Central memory CD8-positive, alpha-beta T cell (primary cell): ENCODE data around the gene HSPA1L.
"Not testable (repeated sequence)": the region's sequence is repeated elsewhere in the genome, so short reads cannot be mapped to it uniquely, and the experiment has no call there.

Experiments used
- ATAC-seq: fragments of 150-1000 bp; cut with Tn5 transposase; replicated peaks from 2 replicates; pipeline ENCODE4 v1.10.0; 2022; ENCODE audit warnings: mild to moderate bottlenecking, moderate FRiP score, moderate number of reproducible peaks; ENCODE audit not compliant: poor library complexity, severe bottlenecking; ENCODE audit errors: extremely low read depth
- DNase-seq, 2 donors: peaks; one replicate each; pipeline ENCODE4 v3.0.0; 2021; ENCODE audit warnings: low spot score in 2 of 2
- H3K27ac Mint-ChIP-seq: one replicate; pipeline ENCODE4 v1.8.0; 2022; ENCODE audit warnings: low read depth, mild to moderate bottlenecking, moderate library complexity, mixed read lengths
- H3K27me3 Mint-ChIP-seq: one replicate; pipeline ENCODE4 v1.8.0; 2022; ENCODE audit warnings: mixed read lengths
- H3K36me3 Mint-ChIP-seq: one replicate; pipeline ENCODE4 v1.8.0; 2022; ENCODE audit warnings: mild to moderate bottlenecking, moderate library complexity, mixed read lengths; ENCODE audit not compliant: insufficient read depth
- H3K4me1 Mint-ChIP-seq: one replicate; pipeline ENCODE4 v1.8.0; 2022; ENCODE audit warnings: mixed read lengths
- H3K4me3 Mint-ChIP-seq: one replicate; pipeline ENCODE4 v1.8.0; 2022; ENCODE audit warnings: mild to moderate bottlenecking, moderate library complexity, mixed read lengths
- H3K9me3 Mint-ChIP-seq: one replicate; pipeline ENCODE4 v1.8.0; 2022; ENCODE audit warnings: mixed read lengths

Gene HSPA1L

GRCh38 chr6:31795616-31796298 is 19.3 kb downstream of the HSPA1L start, which contains the start of gene VARS1:
TSS of gene VARS1 (minus strand) at chr6:31795752. CDS start at chr6:31795217, 535 bp downstream.
- H3K27ac Mint-ChIP-seq: peak within 1 kb of the TSS; percentile 98
- H3K9me3 Mint-ChIP-seq: no peaks in the 10 kb centered on the region
- H3K4me3 Mint-ChIP-seq: peak within 1 kb of the TSS; percentile 98
- H3K36me3 Mint-ChIP-seq: peaks cover 9% of the 10 kb centered on the region
- peaks cover 38% of the 10 kb centered on the region for H3K4me1 Mint-ChIP-seq
- DNase-seq (peak; percentile 76 to 82), ATAC-seq (peak; percentile 80)
- no peaks in the 10 kb centered on the region for H3K27me3 Mint-ChIP-seq

DNA sequence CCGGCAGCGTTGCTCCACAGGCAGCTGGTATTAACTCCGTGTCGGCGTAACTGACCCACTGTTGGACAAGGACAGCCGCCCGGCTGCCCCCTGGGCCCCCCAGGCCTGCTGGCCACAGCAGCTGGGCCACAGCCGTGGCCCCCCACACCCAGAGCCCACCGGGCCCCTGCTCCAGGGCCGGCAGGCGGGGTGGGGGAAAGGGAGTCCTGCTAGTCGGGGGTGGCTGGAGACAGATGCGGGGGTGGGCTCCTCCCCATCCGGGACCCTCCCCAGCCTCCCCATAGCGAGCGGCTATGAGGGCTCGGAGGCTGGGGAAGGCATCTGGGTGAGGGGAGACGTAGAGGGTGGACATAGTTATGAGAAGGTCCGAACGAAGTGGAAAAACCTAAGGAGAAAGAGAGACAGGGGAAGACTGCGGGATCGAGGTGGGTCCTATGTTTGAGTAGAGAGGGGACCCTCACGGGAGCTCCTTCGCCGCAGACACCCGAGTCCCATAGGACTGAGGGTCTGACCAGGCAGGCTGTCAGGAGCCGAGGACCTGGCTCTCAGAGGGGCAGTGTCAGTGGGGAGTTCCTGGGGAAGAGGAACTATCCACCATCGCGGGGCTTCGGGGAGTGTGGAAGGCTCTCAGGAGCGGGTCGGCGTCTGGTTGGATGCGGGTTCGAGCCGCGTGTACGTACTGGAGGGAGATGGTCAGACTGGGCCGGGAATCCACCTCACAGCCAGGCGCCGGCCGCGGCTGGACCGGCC is 20.0 kb downstream of the HSPA1L start:
- Mint-ChIP-seq H3K4me1 (peaks cover 42% of the 10 kb centered on the region), H3K27ac (peak overlapping the region; percentile 98), H3K27me3 (no peaks in the 10 kb centered on the region), H3K4me3 (peak overlapping the region; percentile 98), H3K36me3 (peaks cover 12% of the 10 kb centered on the region), H3K9me3 (no peaks in the 10 kb centered on the region)
- DNase-seq (no peak), ATAC-seq (peak; percentile 8)

GRCh38 chr6:31794294-31794865 is 20.7 kb downstream of the HSPA1L start:
- peaks cover 16% of the 10 kb centered on the region for H3K36me3 Mint-ChIP-seq
- ATAC-seq (no peak), DNase-seq (no peak)
- H3K9me3 Mint-ChIP-seq: no peaks in the 10 kb centered on the region
- no peaks in the 10 kb centered on the region for H3K27me3 Mint-ChIP-seq
- peak overlapping the region; percentile 98 for H3K4me3 Mint-ChIP-seq
- peak overlapping the region; percentile 98 for H3K27ac Mint-ChIP-seq
- H3K4me1 Mint-ChIP-seq: peaks cover 42% of the 10 kb centered on the region

- H3K4me3 Mint-ChIP-seq: peak overlapping the region; percentile 98
- H3K36me3 Mint-ChIP-seq: peaks cover 16% of the 10 kb centered on the region
- not testable (repeated sequence) for DNase-seq, H3K27me3 Mint-ChIP-seq, ATAC-seq, H3K9me3 Mint-ChIP-seq
- peaks cover 42% of the 10 kb centered on the region for H3K4me1 Mint-ChIP-seq
- peak overlapping the region; percentile 98 for H3K27ac Mint-ChIP-seq
These were observed 21.2 kb downstream of the HSPA1L start for GRCh38 chr6:31793927-31794245.

- no peaks in the 10 kb centered on the region for H3K27me3 Mint-ChIP-seq
- H3K4me3 Mint-ChIP-seq: no peak overlapping the region
- DNase-seq (no peak), ATAC-seq (no peak)
- H3K27ac Mint-ChIP-seq: peak overlapping the region; percentile 98
- H3K36me3 Mint-ChIP-seq: peaks cover 13% of the 10 kb centered on the region
- no peaks in the 10 kb centered on the region for H3K9me3 Mint-ChIP-seq
- H3K4me1 Mint-ChIP-seq: peaks cover 35% of the 10 kb centered on the region
These were observed 22.3 kb downstream of the HSPA1L start for GRCh38 chr6:31792761-31793171.

DNA sequence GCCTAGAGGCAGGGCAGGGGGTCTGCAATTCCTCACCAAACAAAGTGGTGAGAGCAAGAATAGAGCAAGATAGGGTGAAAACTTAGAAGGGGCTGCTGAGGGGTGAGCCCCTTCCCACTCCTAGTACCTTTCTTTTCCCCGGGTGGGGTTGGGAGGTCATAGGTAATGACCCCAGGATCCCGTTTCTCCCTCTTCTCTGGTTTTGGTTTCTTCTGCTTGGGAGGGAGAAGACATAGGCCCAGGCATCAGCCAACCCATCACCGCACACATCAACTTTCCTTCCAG is 23.1 kb downstream of the HSPA1L start:
- peak overlapping the region; percentile 13 for H3K27ac Mint-ChIP-seq
- no peaks in the 10 kb centered on the region for H3K9me3 Mint-ChIP-seq
- peaks cover 13% of the 10 kb centered on the region for H3K36me3 Mint-ChIP-seq
- no peaks in the 10 kb centered on the region for H3K27me3 Mint-ChIP-seq
- DNase-seq: no peak
- H3K4me1 Mint-ChIP-seq: peaks cover 28% of the 10 kb centered on the region
- ATAC-seq: no peak
- H3K4me3 Mint-ChIP-seq: no peak overlapping the region

DNA sequence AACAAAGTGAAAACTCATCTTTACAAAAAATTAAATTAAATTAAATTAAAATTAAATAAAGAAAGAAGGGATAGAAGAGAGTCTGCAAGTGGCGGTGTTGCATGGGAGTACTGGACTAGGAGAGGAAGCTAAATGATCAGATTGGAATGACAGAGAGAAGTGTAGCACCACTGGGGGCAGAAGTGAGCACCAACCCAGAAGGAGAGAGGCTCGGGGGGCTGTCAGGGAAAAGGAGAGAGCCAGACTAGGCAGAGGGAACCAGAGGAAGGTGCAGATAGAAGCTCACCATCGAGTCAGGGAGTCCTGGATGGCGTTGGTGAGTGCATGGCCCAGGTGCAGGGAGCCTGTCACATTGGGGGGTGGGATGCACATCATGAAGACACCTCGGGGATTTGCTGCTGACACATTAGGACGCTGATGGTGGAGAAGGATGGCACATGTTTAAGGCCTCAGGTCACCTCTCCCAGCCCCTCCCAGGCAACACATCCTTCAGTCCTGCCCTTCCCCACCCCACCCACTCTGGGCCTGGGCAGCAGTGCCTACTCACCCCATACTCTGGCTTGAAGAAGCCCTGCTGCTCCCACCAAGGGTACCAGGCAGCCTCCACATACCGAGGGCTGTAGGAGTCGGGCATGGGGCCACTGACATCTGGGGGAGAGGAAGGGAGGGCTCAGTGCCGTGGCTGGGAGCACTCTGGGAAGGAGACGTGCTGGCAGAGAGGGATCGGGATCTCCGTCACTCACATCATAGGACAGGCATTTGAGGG is 23.6 kb downstream of the HSPA1L start:
- no peak for ATAC-seq
- Mint-ChIP-seq H3K27ac (peak overlapping the region; percentile 13), H3K36me3 (peaks cover 13% of the 10 kb centered on the region), H3K9me3 (no peaks in the 10 kb centered on the region), H3K4me3 (no peak overlapping the region), H3K27me3 (no peaks in the 10 kb centered on the region), H3K4me1 (peaks cover 24% of the 10 kb centered on the region)
- DNase-seq: no peak

DNA sequence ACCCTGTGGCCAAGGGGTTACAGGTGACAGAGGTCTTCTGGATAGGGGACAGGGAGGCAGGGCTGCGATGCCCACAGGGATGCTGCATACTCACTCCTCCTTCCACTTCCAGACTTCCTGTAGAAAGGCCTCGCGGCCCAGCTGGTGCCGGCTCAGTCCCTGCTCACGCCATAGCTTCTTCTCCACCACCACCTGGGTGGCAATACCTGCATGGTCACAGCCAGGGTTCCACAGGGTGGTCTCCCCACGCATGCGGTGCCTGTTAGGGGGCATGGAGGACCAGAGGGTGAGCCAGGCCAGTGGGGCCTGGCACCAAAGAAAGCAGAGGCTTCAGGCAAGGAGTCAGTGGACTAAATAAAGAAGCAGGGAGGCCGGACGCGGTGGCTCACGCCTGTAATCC is 29.6 kb downstream of the HSPA1L start:
- Mint-ChIP-seq H3K36me3 (peaks cover 17% of the 10 kb centered on the region), H3K27me3 (no peaks in the 10 kb centered on the region), H3K9me3 (no peaks in the 10 kb centered on the region), H3K4me1 (peaks cover 1% of the 10 kb centered on the region), H3K27ac (no peak overlapping the region), H3K4me3 (no peak overlapping the region)
- DNase-seq (no peak), ATAC-seq (no peak)

- H3K36me3 Mint-ChIP-seq: peaks cover 15% of the 10 kb centered on the region
- H3K4me1 Mint-ChIP-seq: no peaks in the 10 kb centered on the region
- no peaks in the 10 kb centered on the region for H3K9me3 Mint-ChIP-seq
- no peak overlapping the region for H3K27ac Mint-ChIP-seq
- ATAC-seq (no peak), DNase-seq (no peak)
- no peaks in the 10 kb centered on the region for H3K27me3 Mint-ChIP-seq
- H3K4me3 Mint-ChIP-seq: no peak overlapping the region
These were observed 30.8 kb downstream of the HSPA1L start for GRCh38 chr6:31784098-31784925.

- Mint-ChIP-seq H3K27ac (no peak overlapping the region), H3K4me3 (no peak overlapping the region), H3K9me3 (no peaks in the 10 kb centered on the region), H3K36me3 (peaks cover 19% of the 10 kb centered on the region), H3K4me1 (peaks cover 6% of the 10 kb centered on the region), H3K27me3 (no peaks in the 10 kb centered on the region)
- DNase-seq: no peak
- ATAC-seq: no peak
These were observed 32.8 kb downstream of the HSPA1L start for GRCh38 chr6:31782126-31782855.

- peak overlapping the region; percentile 60 for H3K27ac Mint-ChIP-seq
- H3K27me3 Mint-ChIP-seq: no peaks in the 10 kb centered on the region
- H3K4me1 Mint-ChIP-seq: peaks cover 14% of the 10 kb centered on the region
- ATAC-seq: no peak
- no peak overlapping the region for H3K4me3 Mint-ChIP-seq
- DNase-seq: no peak
- peaks cover 19% of the 10 kb centered on the region for H3K36me3 Mint-ChIP-seq
- H3K9me3 Mint-ChIP-seq: no peaks in the 10 kb centered on the region
These were observed 33.6 kb downstream of the HSPA1L start for GRCh38 chr6:31781244-31782125.
